Measurements from ENCODE around the gene CASP10.

CASP10 gene

DNA sequence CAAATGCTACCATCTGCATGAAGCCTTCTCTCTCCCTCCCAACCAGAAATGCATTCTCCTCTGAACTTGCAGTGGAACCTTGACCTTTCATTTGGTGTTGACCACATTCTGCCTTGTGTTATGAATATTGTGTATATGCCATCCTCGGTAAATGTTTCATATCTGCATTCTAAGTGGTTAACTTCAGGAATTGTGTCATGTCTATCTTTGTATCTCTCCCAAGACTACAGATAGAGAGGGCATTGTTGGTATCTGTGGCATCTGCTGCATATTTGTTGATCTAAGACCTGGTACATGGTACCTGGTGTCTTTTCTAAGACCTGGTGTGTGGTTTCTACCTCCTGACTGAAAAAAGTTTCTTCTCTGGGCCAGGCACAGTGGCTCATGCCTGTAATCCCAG, 34.0 kb downstream of the CASP10 start:
- Mint-ChIP-seq H3K4me1 (peaks cover 6% of the 10 kb centered on the region), H3K36me3 (ENCODE audit: low read depth) (no peaks in the 10 kb centered on the region), H3K27me3 (ENCODE audit: low read depth) (peaks cover 4% of the 10 kb centered on the region), H3K4me3 (no peak overlapping the region), H3K27ac (no peak overlapping the region), H3K9me3 (no peaks in the 10 kb centered on the region)
- TF ChIP-seq, protein P1, sequence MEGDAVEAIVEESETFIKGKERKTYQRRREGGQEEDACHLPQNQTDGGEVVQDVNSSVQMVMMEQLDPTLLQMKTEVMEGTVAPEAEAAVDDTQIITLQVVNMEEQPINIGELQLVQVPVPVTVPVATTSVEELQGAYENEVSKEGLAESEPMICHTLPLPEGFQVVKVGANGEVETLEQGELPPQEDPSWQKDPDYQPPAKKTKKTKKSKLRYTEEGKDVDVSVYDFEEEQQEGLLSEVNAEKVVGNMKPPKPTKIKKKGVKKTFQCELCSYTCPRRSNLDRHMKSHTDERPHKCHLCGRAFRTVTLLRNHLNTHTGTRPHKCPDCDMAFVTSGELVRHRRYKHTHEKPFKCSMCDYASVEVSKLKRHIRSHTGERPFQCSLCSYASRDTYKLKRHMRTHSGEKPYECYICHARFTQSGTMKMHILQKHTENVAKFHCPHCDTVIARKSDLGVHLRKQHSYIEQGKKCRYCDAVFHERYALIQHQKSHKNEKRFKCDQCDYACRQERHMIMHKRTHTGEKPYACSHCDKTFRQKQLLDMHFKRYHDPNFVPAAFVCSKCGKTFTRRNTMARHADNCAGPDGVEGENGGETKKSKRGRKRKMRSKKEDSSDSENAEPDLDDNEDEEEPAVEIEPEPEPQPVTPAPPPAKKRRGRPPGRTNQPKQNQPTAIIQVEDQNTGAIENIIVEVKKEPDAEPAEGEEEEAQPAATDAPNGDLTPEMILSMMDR (IDR thresholded peaks at IDR 0.05; ENCODE audit: unreplicated experiment in 3 of 3), result no peak

DNA sequence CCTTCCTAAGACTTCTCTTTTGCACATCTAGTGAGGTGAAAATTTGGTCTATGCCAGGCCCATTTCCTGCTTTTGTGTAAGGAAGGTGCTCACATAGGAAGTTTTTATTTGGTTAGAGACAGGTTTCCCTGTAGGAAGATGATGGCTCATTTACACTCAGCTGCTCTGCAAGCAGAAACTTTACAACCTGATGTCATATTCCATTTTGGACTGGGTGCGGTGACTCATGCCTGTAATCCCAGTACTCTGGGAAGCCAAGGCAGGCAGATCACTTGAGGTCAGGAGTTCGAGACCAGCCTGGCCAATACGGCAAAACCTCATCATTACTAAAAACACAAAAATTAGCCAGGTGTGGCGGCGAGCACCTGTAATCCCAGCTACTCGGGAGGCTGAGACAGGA, 35.8 kb downstream of the CASP10 start:
- Mint-ChIP-seq H3K4me3 (no peak overlapping the region), H3K27ac (no peak overlapping the region), H3K36me3 (ENCODE audit: low read depth) (no peaks in the 10 kb centered on the region), H3K4me1 (peaks cover 6% of the 10 kb centered on the region), H3K27me3 (ENCODE audit: low read depth) (peaks cover 8% of the 10 kb centered on the region), H3K9me3 (no peaks in the 10 kb centered on the region)
- TF ChIP-seq, protein P1 (IDR thresholded peaks at IDR 0.05; ENCODE audit: unreplicated experiment in 3 of 3), result no peak

DNA sequence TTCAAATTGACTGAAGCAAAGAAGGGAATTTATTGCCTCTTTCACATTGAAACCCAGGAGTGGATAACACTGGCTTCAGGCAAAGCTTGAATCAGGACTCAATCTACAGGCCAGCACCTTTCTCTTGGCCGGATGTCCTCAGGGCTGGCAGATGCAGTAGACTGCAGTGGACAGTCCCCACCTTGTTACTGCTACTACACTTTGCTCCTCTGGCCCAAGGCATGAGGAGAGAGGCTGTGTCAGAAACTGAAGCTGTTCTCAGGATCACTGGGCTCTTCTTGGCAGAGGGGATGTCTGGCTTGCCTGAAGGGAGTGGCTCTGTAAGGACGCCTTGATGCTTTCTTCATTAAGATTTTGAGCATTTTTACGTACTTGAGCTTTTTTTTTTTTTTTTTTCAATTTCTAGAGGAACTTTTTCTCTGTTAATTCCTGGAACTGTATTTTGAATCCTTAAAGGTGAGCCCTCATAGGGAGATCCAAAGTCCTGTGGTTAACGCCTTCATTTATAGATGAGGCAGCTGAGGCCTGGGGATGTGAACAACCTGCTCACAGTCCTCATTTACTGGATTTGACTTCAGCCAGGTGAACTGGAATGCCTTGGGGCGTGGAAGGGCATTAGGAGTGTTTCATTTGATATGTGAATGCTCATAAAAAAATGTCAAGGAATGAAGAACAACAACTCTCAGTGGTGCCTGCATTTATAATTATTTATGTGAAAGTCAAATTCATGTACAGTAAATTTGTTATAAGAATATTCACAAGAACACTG, 36.6 kb downstream of the CASP10 start:
- no peak overlapping the region for H3K4me3 Mint-ChIP-seq
- no peaks in the 10 kb centered on the region for H3K36me3 Mint-ChIP-seq (ENCODE audit: low read depth)
- H3K4me1 Mint-ChIP-seq, result peaks cover 6% of the 10 kb centered on the region
- TF ChIP-seq, protein P1 (IDR thresholded peaks at IDR 0.05; ENCODE audit: unreplicated experiment in 3 of 3), result no peak
- peaks cover 8% of the 10 kb centered on the region for H3K27me3 Mint-ChIP-seq (ENCODE audit: low read depth)
- no peaks in the 10 kb centered on the region for H3K9me3 Mint-ChIP-seq
- peak overlapping the region; percentile 30 to 76 (median 56) for H3K27ac Mint-ChIP-seq

DNA sequence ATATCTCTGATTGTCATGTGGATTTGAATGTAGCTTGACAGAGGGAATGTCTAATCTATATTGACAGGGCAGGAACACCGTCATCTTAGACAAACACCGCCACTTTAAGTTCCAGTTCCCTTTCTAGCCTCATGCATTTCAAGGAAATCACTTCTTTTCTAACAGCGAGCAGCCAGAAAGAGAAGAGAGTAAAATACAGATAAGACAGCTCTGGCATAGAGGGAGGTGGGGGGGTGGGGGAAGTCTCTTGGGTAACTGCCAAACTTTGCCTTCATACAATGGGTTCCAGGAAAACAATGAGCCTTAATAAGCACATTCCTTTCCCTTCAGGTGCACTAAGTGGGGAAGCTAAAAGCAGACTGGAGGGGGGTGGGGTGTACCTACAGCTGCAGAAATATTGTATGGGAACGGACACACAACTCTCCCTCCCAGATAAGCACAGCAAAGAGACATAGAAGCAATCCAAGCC, 37.2 kb downstream of the CASP10 start:
- Mint-ChIP-seq H3K4me1 (peaks cover 6% of the 10 kb centered on the region), H3K27ac (peak overlapping the region; percentile 30 to 76 (median 56)), H3K27me3 (ENCODE audit: low read depth) (peaks cover 8% of the 10 kb centered on the region)

DNA sequence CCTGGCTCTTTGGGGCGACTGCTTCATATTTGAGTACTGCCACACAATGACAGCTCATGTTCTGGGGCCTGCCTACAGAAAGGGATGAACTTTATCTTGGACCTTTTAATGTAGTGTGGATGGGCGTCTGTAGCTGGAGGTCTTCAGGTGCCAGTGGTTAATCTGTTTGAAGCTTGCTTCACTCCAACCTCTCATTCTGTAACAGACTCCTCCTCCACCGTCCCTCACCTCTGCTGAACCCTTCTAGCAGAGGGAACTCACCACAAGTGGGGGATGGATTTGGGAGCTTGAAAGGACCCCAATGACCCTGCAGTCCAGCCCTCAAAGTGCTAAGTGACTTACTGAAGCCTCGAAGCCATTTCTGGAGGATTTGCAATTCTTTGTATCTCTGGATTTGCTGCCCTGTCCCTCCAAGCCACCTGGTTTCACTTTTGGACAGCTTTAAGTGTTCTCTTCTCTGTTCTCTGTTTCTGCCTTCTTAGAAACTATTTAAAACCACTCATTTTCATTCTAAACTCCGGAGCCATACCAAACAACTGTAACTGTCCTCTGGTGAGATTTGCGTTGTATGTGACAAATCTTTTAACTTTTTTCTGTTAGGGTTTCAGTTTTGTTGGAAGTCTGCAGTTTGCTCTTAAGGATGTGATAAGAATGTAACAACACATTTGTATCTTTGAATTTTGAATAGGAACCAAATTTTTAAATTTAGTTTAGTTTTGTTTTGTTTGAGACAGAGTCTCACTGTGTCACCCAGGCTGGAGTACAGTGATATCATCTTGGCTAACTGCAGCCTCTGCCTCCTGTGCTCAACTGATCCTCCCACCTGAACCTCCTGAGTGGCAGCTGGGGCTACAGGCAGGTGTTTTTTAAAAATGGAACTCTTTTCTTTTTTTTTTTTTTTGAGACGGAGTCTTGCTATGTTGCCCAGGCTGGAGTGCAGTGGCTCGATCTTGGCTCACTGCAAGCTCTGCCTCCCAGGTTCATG, 40.4 kb downstream of the CASP10 start:
- H3K9me3 Mint-ChIP-seq, result no peaks in the 10 kb centered on the region
- H3K4me1 Mint-ChIP-seq, result peaks cover 6% of the 10 kb centered on the region
- H3K36me3 Mint-ChIP-seq (ENCODE audit: low read depth), result no peaks in the 10 kb centered on the region
- H3K27me3 Mint-ChIP-seq (ENCODE audit: low read depth), result peaks cover 13% of the 10 kb centered on the region
- no peak overlapping the region for H3K4me3 Mint-ChIP-seq
- H3K27ac Mint-ChIP-seq, result no peak overlapping the region
- TF ChIP-seq, protein P1 (IDR thresholded peaks at IDR 0.05; ENCODE audit: unreplicated experiment in 3 of 3), result no peak

More for the DNA sequence above, 37.2 kb downstream of the CASP10 start:
- H3K36me3 Mint-ChIP-seq (ENCODE audit: low read depth), result no peaks in the 10 kb centered on the region
- TF ChIP-seq, protein P1 (IDR thresholded peaks at IDR 0.05; ENCODE audit: unreplicated experiment in 3 of 3), result no peak
- H3K9me3 Mint-ChIP-seq, result no peaks in the 10 kb centered on the region
- no peak overlapping the region for H3K4me3 Mint-ChIP-seq

All from nephron (organoid).